G401.6 (cell line): ENCODE measurements around the gene PPIL6.

Experiments
- FAIRE-seq: peaks from 2 replicates; lab custom pipeline; 2012; peaks lifted over from hg19 to GRCh38; lab: Jason Lieb, UNC

PPIL6 gene

DNA sequence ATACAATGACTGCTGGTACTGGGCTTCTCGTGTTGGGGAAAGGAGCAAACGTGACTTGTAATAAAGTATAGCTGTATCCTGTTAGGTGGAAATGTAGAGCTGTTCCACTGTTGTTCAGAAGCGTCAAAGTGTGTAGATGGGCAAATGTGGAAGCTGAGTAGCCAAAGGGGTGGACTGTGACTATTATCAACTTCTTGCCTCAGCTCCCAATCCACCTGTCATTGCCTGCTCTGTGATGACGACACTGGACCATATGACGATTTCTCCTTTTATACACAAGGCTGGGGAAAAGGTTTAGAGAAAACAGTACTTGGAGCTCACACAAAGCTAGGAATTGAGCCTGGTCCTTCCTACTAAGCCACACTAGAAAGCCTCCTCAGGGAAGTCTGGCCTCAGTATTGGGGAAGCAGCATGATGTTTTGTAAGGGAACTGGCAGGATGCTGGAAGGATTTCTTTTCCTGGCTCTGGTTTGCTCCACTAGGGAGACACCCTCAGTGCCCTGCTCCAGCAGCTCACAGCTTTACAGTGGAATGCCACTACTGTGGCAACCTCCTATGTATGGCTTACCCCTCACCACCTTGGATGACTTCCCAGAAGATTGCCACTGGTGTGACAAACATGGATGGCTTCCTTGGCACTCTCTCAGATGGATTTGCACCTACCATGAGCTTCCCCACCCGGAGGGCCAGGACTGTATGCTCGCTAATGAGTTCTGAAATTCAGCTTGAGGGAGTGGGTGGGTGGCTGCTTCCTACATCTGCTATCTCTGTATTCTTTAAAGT is 78.1 kb downstream of the PPIL6 start:
- FAIRE-seq: no peak

- FAIRE-seq: no peak
These were observed 79.6 kb downstream of the PPIL6 start for GRCh38 chr6:109360791-109361190.

DNA sequence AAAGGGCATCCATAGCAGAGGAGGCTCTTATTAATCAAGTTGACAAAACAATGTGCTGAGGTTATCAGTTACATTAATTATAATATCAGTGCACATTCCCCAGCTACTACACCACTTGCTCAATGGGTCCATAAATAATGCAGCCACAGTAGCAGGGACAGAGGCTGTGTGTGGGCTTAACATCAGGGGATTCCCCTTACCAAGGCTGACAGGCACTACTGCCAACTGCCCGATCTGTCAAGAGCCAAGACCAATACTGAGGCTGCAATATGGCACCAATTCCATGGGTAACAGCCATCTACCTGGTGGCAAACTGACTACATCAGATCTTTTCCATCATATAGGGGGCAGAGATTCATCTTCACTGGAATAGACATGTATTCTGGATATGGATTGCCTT is 80.1 kb downstream of the PPIL6 start:
- FAIRE-seq: no peak

DNA sequence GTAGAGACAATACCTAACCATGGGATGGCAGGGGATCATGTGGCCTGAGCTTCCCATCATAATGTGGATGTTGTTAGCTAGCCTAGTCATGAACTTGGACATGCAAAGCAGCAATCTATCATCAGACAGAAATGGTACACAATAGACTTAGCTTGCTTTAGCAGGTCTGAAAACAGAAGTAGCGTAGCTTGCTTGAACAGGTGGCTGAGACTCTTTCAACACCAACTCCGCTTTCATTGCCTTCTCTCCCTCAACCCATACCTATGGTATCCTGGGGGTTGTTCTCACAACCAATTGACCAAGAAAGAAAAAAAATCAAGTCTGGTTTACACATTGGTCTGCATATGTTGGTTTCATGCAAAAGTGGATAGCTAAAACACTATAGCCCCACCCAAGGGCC is 81.2 kb downstream of the PPIL6 start:
- FAIRE-seq: no peak

- FAIRE-seq: no peak
These were observed 82.2 kb downstream of the PPIL6 start for GRCh38 chr6:109358204-109358603.

- FAIRE-seq: no peak
These were observed 84.2 kb downstream of the PPIL6 start for GRCh38 chr6:109356237-109356636.

GRCh38 chr6:109351231-109352130 is 88.9 kb downstream of the PPIL6 start:
- FAIRE-seq: no peak

DNA sequence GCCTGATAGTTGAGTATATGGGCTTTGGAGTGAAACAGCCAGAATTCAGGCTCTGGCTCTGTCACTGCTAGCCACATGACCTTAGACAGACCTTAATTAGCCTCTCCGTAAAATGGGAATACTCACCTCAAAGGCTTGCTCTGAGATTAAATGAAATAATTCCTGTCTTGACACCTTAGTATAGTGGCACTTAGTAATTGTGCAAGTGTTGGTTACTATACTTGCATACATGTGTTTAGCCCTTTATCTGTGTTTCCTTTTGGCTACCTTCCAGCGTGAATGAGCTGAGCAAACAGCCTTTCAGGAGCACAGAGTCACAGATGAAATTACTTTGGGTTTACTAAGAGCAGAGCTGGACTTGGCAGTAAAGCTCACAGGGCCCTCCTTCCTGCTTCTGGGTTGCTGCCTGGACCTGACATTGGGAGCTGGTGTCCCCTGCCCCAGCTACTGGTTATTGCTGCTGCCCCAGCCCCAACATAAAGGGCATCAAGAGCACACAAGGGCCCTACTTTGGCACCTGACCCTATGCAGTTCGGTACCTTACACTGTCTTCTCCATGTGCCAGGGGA is 90.9 kb downstream of the PPIL6 start:
- FAIRE-seq: no peak

GRCh38 chr6:109348226-109348625 is 92.2 kb downstream of the PPIL6 start:
- no peak for FAIRE-seq

DNA sequence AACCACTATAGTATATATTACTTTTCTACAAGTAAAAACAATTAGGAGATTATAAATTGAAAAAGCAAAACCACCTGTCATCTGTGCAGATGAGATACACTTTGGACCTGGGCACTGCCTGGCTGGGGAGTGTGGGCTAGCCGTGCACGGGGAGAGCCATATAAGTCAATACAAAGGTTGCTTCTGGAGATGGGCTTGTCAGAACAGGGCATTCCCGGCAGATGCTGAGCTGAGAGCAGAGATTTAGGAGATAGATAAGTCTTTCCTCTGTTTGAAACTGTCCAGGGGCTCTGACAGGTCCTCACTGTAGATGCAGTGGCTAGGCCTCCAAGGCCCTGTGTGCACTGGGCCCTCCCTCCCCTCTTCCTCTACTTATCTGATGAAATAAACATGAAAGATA is 92.6 kb downstream of the PPIL6 start:
- no peak for FAIRE-seq

- FAIRE-seq: no peak
These were observed 94.4 kb downstream of the PPIL6 start for GRCh38 chr6:109345986-109346385.

DNA sequence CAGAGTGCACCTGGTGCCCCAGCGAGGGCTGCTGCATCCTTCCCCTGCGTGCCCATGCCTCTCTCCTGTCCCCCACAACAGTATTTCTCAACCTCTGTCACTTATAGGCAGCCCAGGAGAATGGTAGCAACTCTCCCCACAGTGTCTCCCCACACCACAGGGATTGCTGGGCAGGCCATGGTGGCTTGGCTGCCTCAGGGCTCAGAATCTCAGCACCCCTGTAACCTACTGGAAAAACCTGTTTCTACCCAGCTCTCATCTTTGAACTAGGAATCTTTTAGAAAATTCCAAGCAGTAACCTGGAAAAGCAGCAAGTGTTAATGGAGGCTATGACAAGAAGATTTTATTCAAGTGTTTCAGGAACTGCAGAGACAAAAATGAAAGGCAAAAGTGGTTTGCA is 96.2 kb downstream of the PPIL6 start:
- no peak for FAIRE-seq

GRCh38 chr6:109343518-109343917 is 96.9 kb downstream of the PPIL6 start:
- no peak for FAIRE-seq

- FAIRE-seq: no peak
These were observed 97.5 kb downstream of the PPIL6 start for GRCh38 chr6:109342911-109343310.

DNA sequence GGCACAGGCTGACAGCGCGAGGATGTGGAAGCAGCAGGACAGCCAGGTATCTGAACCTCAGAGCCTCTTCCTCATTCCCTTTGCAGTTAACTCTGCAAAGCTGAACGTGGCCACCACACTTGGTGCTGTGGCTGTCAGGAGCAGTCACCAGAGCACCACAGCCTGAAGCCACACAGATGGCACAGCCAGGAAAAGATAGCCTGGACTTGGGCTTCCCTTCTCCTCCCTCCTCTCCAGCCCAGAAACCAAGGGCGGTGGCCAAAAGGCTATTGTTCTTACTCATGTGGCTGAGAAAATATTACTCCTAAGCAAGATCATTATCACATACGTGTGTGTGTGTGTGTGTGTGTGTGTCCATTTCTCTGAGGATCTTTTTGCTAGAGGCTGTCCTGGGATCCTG is 97.9 kb downstream of the PPIL6 start:
- no peak for FAIRE-seq

GRCh38 chr6:109340811-109341210 is 99.6 kb downstream of the PPIL6 start:
- FAIRE-seq: no peak
